HG03039 (cell line): Measurements from ENCODE around the gene GOLGA7B.

ENCODE experiments used
- ATAC-seq: cut with Tn5 transposase; IDR thresholded peaks from one replicate; pipeline ENCODE4 v1.9.1; 2021; ENCODE audit warnings: mild to moderate bottlenecking, moderate library complexity; ENCODE audit not compliant: unreplicated experiment

GOLGA7B gene

GRCh38 chr10:97916586-97916985 lies 66.9 kb downstream of the GOLGA7B start:
- no peak for ATAC-seq

- ATAC-seq = no peak
Observed at GRCh38 chr10:97919012-97919411, 69.4 kb downstream of the GOLGA7B start.

- ATAC-seq = no peak
Observed at GRCh38 chr10:97920865-97921264, 71.2 kb downstream of the GOLGA7B start.
